Measurements from ENCODE around the gene ZDHHC12.

DNA sequence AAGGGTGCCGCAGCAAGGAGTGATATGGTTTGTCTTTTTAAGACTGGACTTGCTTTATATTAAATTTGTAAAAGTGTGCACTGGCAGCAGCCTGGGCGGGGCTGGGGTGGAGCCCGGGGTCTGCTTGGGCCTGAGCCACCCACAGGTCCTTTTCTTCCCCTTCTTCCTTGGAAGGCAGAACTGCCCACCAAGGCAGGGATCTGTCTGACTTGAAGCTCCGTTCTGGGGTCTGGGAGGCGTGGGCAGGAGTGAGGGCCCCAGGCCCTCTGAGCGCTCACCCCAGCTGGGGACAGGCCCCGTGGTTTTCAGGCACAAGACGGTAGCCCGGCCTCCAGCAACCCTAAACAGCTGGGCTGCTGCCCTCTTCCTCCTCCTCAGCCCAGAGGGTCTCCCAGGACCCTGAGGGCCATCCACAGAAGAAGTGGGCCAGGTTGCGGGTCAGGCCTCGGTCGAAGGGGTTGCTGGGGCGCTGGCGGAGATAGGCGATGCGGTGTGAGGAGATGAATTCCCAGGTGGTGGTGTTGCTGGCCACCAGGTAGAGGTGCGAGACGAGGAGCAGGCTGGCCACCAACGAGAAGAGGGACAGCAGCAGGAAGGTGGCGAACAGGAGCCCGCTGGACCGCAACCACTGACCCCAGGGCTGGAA lies 3.0 kb downstream of the ZDHHC12 start:
- no peak for TF ChIP-seq TP53 (CRISPR knock-in tag; IDR thresholded peaks at IDR 0.05)
- TF ChIP-seq, protein P1, sequence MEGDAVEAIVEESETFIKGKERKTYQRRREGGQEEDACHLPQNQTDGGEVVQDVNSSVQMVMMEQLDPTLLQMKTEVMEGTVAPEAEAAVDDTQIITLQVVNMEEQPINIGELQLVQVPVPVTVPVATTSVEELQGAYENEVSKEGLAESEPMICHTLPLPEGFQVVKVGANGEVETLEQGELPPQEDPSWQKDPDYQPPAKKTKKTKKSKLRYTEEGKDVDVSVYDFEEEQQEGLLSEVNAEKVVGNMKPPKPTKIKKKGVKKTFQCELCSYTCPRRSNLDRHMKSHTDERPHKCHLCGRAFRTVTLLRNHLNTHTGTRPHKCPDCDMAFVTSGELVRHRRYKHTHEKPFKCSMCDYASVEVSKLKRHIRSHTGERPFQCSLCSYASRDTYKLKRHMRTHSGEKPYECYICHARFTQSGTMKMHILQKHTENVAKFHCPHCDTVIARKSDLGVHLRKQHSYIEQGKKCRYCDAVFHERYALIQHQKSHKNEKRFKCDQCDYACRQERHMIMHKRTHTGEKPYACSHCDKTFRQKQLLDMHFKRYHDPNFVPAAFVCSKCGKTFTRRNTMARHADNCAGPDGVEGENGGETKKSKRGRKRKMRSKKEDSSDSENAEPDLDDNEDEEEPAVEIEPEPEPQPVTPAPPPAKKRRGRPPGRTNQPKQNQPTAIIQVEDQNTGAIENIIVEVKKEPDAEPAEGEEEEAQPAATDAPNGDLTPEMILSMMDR (IDR thresholded peaks at IDR 0.05), result no peak
- TF ChIP-seq ETV6 (CRISPR knock-in tag; IDR thresholded peaks at IDR 0.05), result no peak
- TF ChIP-seq RELA (CRISPR knock-in tag; IDR thresholded peaks at IDR 0.05; ENCODE audit: borderline replicate concordance), result no peak
- TF ChIP-seq ATF1 (CRISPR knock-in tag; IDR thresholded peaks at IDR 0.05), result no peak
- TF ChIP-seq SMAD3 (CRISPR knock-in tag; IDR thresholded peaks at IDR 0.05; ENCODE audit: borderline replicate concordance), result no peak
- no peak for TF ChIP-seq NR2C2 (CRISPR knock-in tag; IDR thresholded peaks at IDR 0.05)
- no peak for TF ChIP-seq AFF4 (CRISPR knock-in tag; IDR thresholded peaks at IDR 0.05; ENCODE audit: borderline replicate concordance)
- no peak for TF ChIP-seq TEAD4 (CRISPR knock-in tag; IDR thresholded peaks at IDR 0.05)
- TF ChIP-seq, protein P2, sequence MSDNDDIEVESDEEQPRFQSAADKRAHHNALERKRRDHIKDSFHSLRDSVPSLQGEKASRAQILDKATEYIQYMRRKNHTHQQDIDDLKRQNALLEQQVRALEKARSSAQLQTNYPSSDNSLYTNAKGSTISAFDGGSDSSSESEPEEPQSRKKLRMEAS (CRISPR knock-in tag; IDR thresholded peaks at IDR 0.05), result no peak
- TF ChIP-seq, protein P3, sequence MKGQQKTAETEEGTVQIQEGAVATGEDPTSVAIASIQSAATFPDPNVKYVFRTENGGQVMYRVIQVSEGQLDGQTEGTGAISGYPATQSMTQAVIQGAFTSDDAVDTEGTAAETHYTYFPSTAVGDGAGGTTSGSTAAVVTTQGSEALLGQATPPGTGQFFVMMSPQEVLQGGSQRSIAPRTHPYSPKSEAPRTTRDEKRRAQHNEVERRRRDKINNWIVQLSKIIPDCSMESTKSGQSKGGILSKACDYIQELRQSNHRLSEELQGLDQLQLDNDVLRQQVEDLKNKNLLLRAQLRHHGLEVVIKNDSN (CRISPR knock-in tag; IDR thresholded peaks at IDR 0.05), result no peak
- no peak for TF ChIP-seq ESRRA (CRISPR knock-in tag; IDR thresholded peaks at IDR 0.05; ENCODE audit: borderline replicate concordance)
- no peak for TF ChIP-seq FOXK1 (CRISPR knock-in tag; IDR thresholded peaks at IDR 0.05)
